Right lobe of liver (tissue), 6 donors: ENCODE results near the gene MAP3K5. TPM values are rescaled to one million over a fixed set of nuclear protein-coding genes. Genes with fewer than 3 reads are reported as not detected.
"Not testable (repeated sequence)": the region's sequence is repeated elsewhere in the genome, so short reads cannot be mapped to it uniquely, and the experiment has no call there.

Experiments used
- ATAC-seq, 4 donors: fragments of 200-7000 bp; cut with Tn5 transposase; one replicate each; pipeline ENCODE4 v1.9.1; 2020; ENCODE audit warnings: mild to moderate bottlenecking in 4 of 4, moderate library complexity in 4 of 4
- DNase-seq, 3 donors: peaks; one replicate each; pipeline ENCODE4 v3.0.0-alpha.2; 2020
- H3K27ac ChIP-seq, 3 donors: fragments of 200-600 bp; one replicate each; pipeline ENCODE4 v1.8.0; 2022
- H3K27me3 ChIP-seq, 2 donors: fragments of 200-600 bp; one replicate each; pipeline ENCODE4 v1.8.0; 2022
- H3K36me3 ChIP-seq, 4 donors: fragments of 200-600 bp; sonication (generic) in 1 of 4; one replicate each; pipeline versions ENCODE4 v1.5.1 to v1.8.0; 2017 to 2022; ENCODE audit warnings: control low read depth in 1 of 4
- H3K4me1 ChIP-seq, 4 donors: fragments of 200-600 bp; sonication (generic) in 1 of 4; one replicate each; pipeline versions ENCODE4 v1.5.1 to v1.8.0; 2017 to 2022; ENCODE audit warnings: control low read depth in 1 of 4
- H3K4me3 ChIP-seq, 3 donors: fragments of 200-600 bp; one replicate each; pipeline ENCODE4 v1.8.0; 2022
- H3K9me3 ChIP-seq, 4 donors: fragments of 200-600 bp; sonication (generic) in 1 of 4; one replicate each; pipeline versions ENCODE4 v1.5.1 to v1.8.0; 2017 to 2022; ENCODE audit warnings: control low read depth in 1 of 4
- CTCF ChIP-seq, 4 donors: fragments of 200-600 bp in 3 of 4; fragments of 450-650 bp in 1 of 4; IDR thresholded peaks; one replicate each; pipeline versions ENCODE4 v1.5.1 to v1.8.0; 2016 to 2022; ENCODE audit warnings: antibody characterized with exemption in 4 of 4, mild to moderate bottlenecking in 2 of 4
- POLR2A ChIP-seq: fragments of 450-650 bp; IDR thresholded peaks from one replicate; pipeline ENCODE4 v1.6.1; 2017; ENCODE audit warnings: antibody characterized with exemption, mild to moderate bottlenecking
- WGBS: methylation state at CpG from one replicate; pipeline ENCODE4 v1.1.6; 2018; ENCODE audit warnings: low coverage, low lambda C conversion rate; ENCODE audit not compliant: insufficient coverage; ENCODE audit errors: missing lambda C conversion rate; 5-methylcytosine and 5-hydroxymethylcytosine counted together
- intact Hi-C, 2 donors: fragments of 100-400 bp; cut with DNase I; formaldehyde crosslinking; loops; one replicate each; pipeline versions ENCODE4 v1.11.2 to v1.14.1; 2022
- total RNA-seq, 6 experiments: library from RNA; depleted of rRNA in 2 of 6; stranded (reverse); fragments of >200 nt in 2 of 6; fragmentation: NEBNext Ultra II Directional in 3 of 6; extraction: Animal tissue kit (Norgen Biotek cat#: 25700) in 3 of 6; gene quantifications; one replicate each; pipeline versions ENCODE4 v1.1.0 to v1.2.4, GENCODE V29; 2016 to 2023
- donor health status: DM: no; HTN: yes; CAD: no.
- donor health status: DM: no; HTN: no; CAD: no.
- donor health status: DM: no; HTN: no; CAD: no.
- donor health status: DM: no; HTN: yes; CAD: no.
- donor health status: DM: no; HTN: yes; CAD: no.

The MAP3K5 gene
- total RNA-seq, 6 experiments from 2014 or later = 5.0 to 10.4 (median 6.9) TPM

- no peaks in the 10 kb centered on the region for H3K27me3 ChIP-seq
- no peak for DNase-seq
- TF ChIP-seq POLR2A = no peak
- TF ChIP-seq CTCF (IDR thresholded peaks at IDR 0.05) = no peak
- H3K36me3 ChIP-seq = no peaks in the 10 kb centered on the region
- no peak overlapping the region for H3K27ac ChIP-seq
- intact Hi-C loops = no loop called here
- no peaks in the 10 kb centered on the region for H3K9me3 ChIP-seq
- ATAC-seq = no peak
- H3K4me3 ChIP-seq = no peak overlapping the region
- 80% methylated on average over 1 of the region's 2 CpGs for WGBS
- peaks cover 0 to 3% (median 0%) of the 10 kb centered on the region in 4 donors for H3K4me1 ChIP-seq
Measured at GRCh38 chr6:136816656-136817055, 24.4 kb upstream of the MAP3K5 start.

GRCh38 chr6:136815608-136816007 is 23.3 kb upstream of the MAP3K5 start:
- H3K36me3 ChIP-seq, H3K27ac ChIP-seq, ATAC-seq, H3K9me3 ChIP-seq, H3K4me3 ChIP-seq, intact Hi-C loops, H3K27me3 ChIP-seq, DNase-seq, H3K4me1 ChIP-seq: not testable (repeated sequence)
- WGBS = no CpG with 5 or more reads among the region's 1 CpG

GRCh38 chr6:136812174-136812573 is 19.9 kb upstream of the MAP3K5 start:
- no peaks in the 10 kb centered on the region for H3K4me1 ChIP-seq
- DNase-seq (no peak), ATAC-seq (no peak)
- no peak overlapping the region for H3K27ac ChIP-seq
- 70% methylated on average over 2 of the region's 2 CpGs for WGBS
- no peaks in the 10 kb centered on the region for H3K36me3 ChIP-seq
- intact Hi-C loops = no loop called here
- TF ChIP-seq CTCF (IDR thresholded peaks at IDR 0.05) (no peak), POLR2A (no peak)
- no peaks in the 10 kb centered on the region for H3K9me3 ChIP-seq
- H3K27me3 ChIP-seq = no peaks in the 10 kb centered on the region
- no peak overlapping the region for H3K4me3 ChIP-seq

GRCh38 chr6:136811272-136811671 is 19.0 kb upstream of the MAP3K5 start:
- ATAC-seq (no peak), DNase-seq (no peak)
- H3K27me3 ChIP-seq = no peaks in the 10 kb centered on the region
- H3K27ac ChIP-seq = no peak overlapping the region
- H3K4me3 ChIP-seq = no peak overlapping the region
- H3K9me3 ChIP-seq = no peaks in the 10 kb centered on the region
- intact Hi-C loops = no loop called here
- TF ChIP-seq CTCF (IDR thresholded peaks at IDR 0.05) (no peak), POLR2A (no peak)
- H3K36me3 ChIP-seq = no peaks in the 10 kb centered on the region
- no peaks in the 10 kb centered on the region for H3K4me1 ChIP-seq

- DNase-seq (no peak), ATAC-seq (no peak)
- H3K27me3 ChIP-seq = no peaks in the 10 kb centered on the region
- no peaks in the 10 kb centered on the region for H3K9me3 ChIP-seq
- no peak overlapping the region for H3K27ac ChIP-seq
- WGBS = 72% methylated on average over 5 of the region's 7 CpGs
- TF ChIP-seq POLR2A (no peak), CTCF (IDR thresholded peaks at IDR 0.05) (no peak)
- no peaks in the 10 kb centered on the region for H3K4me1 ChIP-seq
- intact Hi-C loops = no loop called here
- no peaks in the 10 kb centered on the region for H3K36me3 ChIP-seq
- no peak overlapping the region for H3K4me3 ChIP-seq
Measured at GRCh38 chr6:136809091-136809860, 17.0 kb upstream of the MAP3K5 start.
